Thymus (tissue), 11 donors: ENCODE results near the gene TOP3A. TPM values are rescaled to one million over a fixed set of nuclear protein-coding genes. Genes with fewer than 3 reads are reported as not detected.

ENCODE experiments used
- DNase-seq, 9 donors: peaks; one replicate each; pipeline ENCODE4 v3.0.0-alpha.2; 2013; ENCODE audit warnings: low spot score in 9 of 9, low read depth in 6 of 9, missing footprints in 1 of 9
- H3K27ac ChIP-seq, 2 donors: one replicate each; pipeline ENCODE4 v1.5.1; 2013; ENCODE audit warnings: control low read depth in 1 of 2, low read depth in 1 of 2, low read length in 1 of 2, mild to moderate bottlenecking in 1 of 2, moderate library complexity in 1 of 2
- H3K27me3 ChIP-seq, 2 donors: one replicate each; pipeline ENCODE4 v1.5.1; 2013; ENCODE audit warnings: low read length in 1 of 2; ENCODE audit not compliant: control insufficient read depth in 2 of 2, insufficient read depth in 1 of 2
- H3K36me3 ChIP-seq, 2 donors: one replicate each; pipeline ENCODE4 v1.5.1; 2013; ENCODE audit warnings: low read length in 1 of 2, mild to moderate bottlenecking in 1 of 2, moderate library complexity in 1 of 2; ENCODE audit not compliant: control insufficient read depth in 2 of 2, insufficient read depth in 2 of 2
- H3K4me1 ChIP-seq, 2 donors: one replicate each; pipeline ENCODE4 v1.5.1; 2013; ENCODE audit warnings: low read length in 2 of 2; ENCODE audit not compliant: control insufficient read depth in 2 of 2, insufficient read depth in 2 of 2
- H3K4me3 ChIP-seq, 2 donors: one replicate each; pipeline ENCODE4 v1.5.1; 2013; ENCODE audit warnings: low read length in 2 of 2, control low read depth in 1 of 2, mild to moderate bottlenecking in 1 of 2
- H3K9me3 ChIP-seq, 2 donors: one replicate each; pipeline ENCODE4 v1.5.1; 2013; ENCODE audit warnings: low read length in 1 of 2, mild to moderate bottlenecking in 1 of 2; ENCODE audit not compliant: control insufficient read depth in 2 of 2, insufficient read depth in 1 of 2
- WGBS: extraction: QIAGEN DNeasy Blood & Tissue Kit; methylation state at CpG from one replicate; pipeline ENCODE4 v1.1.7; 2013; 5-methylcytosine and 5-hydroxymethylcytosine counted together
- polyA plus RNA-seq: library from polyadenylated mRNA; stranded (reverse); fragments of 200-250 nt; gene quantifications from one replicate; pipeline ENCODE4 v1.2.3, GENCODE V29; 2013
- total RNA-seq: library from RNA; stranded (reverse); fragments of 120-200 nt; gene quantifications from one replicate; pipeline ENCODE4 v1.2.4, GENCODE V29; 2013
- donor health status: healthy.

The TOP3A gene
- total and polyA plus RNA-seq, 2 donors, result 22.6 to 23.5 TPM

GRCh38 chr17:18253187-18253884 is 61.5 kb downstream of the TOP3A start:
- Histone ChIP-seq H3K27me3 (no peaks in the 10 kb centered on the region), H3K27ac (no peak overlapping the region), H3K36me3 (peaks cover 72 to 73% of the 10 kb centered on the region in 2 donors), H3K4me1 (peaks cover 11 to 13% of the 10 kb centered on the region in 2 donors), H3K4me3 (no peak overlapping the region), H3K9me3 (peaks cover 3 to 4% of the 10 kb centered on the region in 2 donors)
- no peak for DNase-seq
- 98% methylated on average over 16 of the region's 16 CpGs for WGBS

GRCh38 chr17:18252160-18252559 is 62.6 kb downstream of the TOP3A start:
- Histone ChIP-seq H3K36me3 (peaks cover 80 to 84% of the 10 kb centered on the region in 2 donors), H3K9me3 (peaks cover 3 to 4% of the 10 kb centered on the region in 2 donors), H3K27ac (no peak overlapping the region), H3K27me3 (no peaks in the 10 kb centered on the region), H3K4me1 (peaks cover 5 to 7% of the 10 kb centered on the region in 2 donors), H3K4me3 (no peak overlapping the region)
- WGBS, result 98% methylated on average over 5 of the region's 5 CpGs
- no peak for DNase-seq

DNA sequence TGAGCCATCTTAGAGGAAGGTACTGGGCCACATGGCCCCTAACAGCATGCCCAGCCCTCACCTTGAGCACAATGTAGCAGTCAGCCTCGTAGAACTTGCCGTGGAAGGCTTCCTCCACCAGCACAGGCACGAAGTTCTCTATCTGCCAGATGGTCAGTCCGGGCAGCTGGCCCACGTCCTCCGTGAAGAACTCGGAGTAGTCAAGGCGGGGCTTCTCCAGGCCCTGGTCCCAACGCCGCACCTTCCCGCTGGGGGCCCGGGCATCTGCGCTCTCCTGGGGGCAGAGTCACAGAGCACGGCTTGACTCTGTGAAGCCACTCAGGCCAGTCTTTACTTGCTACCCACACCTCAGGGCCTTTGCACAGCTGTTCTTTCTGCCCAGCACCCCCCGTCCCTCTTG is 63.6 kb downstream of the TOP3A start:
- peaks cover 0 to 4% of the 10 kb centered on the region in 2 donors for H3K4me1 ChIP-seq
- DNase-seq, result no peak
- H3K27me3 ChIP-seq, result no peaks in the 10 kb centered on the region
- peaks cover 87 to 90% of the 10 kb centered on the region in 2 donors for H3K36me3 ChIP-seq
- no peak overlapping the region for H3K4me3 ChIP-seq
- no peak overlapping the region for H3K27ac ChIP-seq
- H3K9me3 ChIP-seq, result peaks cover 3 to 4% of the 10 kb centered on the region in 2 donors
- WGBS, result 97% methylated on average over 15 of the region's 15 CpGs

DNA sequence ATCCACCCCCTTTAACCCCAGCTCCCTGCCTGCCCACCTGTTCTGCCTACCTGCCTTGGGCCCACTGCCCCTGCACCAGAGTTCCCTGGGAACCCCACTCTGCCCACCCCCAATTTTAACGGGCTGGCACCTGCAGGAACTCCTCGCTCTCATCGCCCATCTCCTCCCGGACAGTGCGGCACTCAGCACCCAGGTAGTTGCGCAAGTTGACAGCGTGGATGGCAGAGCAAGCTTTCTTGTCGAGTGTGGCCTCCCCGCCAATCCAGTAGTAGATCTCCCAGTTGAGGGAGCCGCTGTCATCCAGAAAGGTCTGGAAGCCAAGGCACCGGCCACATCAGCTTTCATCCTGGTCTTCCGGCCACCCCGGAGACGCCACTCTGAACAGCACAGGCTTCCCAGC is 64.1 kb downstream of the TOP3A start:
- no peak overlapping the region for H3K27ac ChIP-seq
- 98% methylated on average over 14 of the region's 14 CpGs for WGBS

DNA sequence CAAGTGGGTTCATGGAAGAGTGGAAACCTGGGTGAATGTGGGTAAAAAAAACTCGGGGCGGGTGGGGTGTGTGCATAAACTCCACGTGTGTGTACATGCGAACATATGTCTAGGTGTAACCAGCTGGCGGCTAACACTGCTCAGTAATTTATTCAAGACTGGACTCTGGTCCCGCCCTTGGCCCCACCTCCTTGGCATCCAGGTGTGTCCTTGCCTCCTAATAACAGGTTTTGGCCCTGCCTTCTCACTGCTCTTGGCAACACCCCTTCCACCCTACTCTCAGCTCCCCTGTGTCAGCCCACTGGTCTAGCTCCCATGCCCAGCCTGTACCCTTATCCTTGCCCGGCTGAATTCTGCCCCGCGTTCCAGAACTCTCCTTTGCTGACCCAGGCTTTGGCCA is 64.5 kb downstream of the TOP3A start:
- Histone ChIP-seq H3K9me3 (peaks cover 2 to 3% of the 10 kb centered on the region in 2 donors), H3K4me1 (peaks cover 0 to 4% of the 10 kb centered on the region in 2 donors), H3K4me3 (no peak overlapping the region), H3K27me3 (no peaks in the 10 kb centered on the region), H3K36me3 (peaks cover 87 to 91% of the 10 kb centered on the region in 2 donors), H3K27ac (no peak overlapping the region)
- WGBS, result 94% methylated on average over 9 of the region's 9 CpGs
- no peak for DNase-seq

More for the DNA sequence above, 64.1 kb downstream of the TOP3A start:
- peaks cover 87 to 91% of the 10 kb centered on the region in 2 donors for H3K36me3 ChIP-seq
- peaks cover 0 to 4% of the 10 kb centered on the region in 2 donors for H3K4me1 ChIP-seq
- DNase-seq, result no peak
- H3K4me3 ChIP-seq, result no peak overlapping the region
- H3K27me3 ChIP-seq, result no peaks in the 10 kb centered on the region
- H3K9me3 ChIP-seq, result peaks cover 3 to 4% of the 10 kb centered on the region in 2 donors

DNA sequence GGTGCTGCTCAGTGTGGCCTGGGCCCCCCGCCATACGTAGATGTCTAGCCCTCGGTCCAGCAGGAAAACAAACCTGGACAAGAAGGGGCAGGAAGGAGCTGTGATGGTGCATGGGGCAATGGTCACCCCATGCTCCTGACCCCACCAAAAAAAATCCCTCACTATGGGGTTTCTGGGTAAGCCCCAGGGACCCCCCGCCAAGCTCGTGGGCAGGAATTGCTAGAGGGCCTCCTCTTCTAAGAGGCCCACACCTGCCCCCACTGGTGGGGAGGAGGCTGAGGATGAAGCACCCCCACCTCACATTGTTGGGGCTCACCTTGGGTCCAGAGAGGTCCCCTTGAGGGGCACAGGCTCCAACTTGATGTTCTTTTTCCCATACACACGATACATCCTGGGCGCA is 66.0 kb downstream of the TOP3A start:
- H3K4me3 ChIP-seq, result no peak overlapping the region
- no peak overlapping the region for H3K27ac ChIP-seq
- DNase-seq, result no peak
- H3K36me3 ChIP-seq, result peaks cover 82 to 84% of the 10 kb centered on the region in 2 donors
- WGBS, result 96% methylated on average over 7 of the region's 7 CpGs
- H3K9me3 ChIP-seq, result peaks cover 0 to 2% of the 10 kb centered on the region in 2 donors
- H3K27me3 ChIP-seq, result no peaks in the 10 kb centered on the region
- peaks cover 0 to 4% of the 10 kb centered on the region in 2 donors for H3K4me1 ChIP-seq

DNA sequence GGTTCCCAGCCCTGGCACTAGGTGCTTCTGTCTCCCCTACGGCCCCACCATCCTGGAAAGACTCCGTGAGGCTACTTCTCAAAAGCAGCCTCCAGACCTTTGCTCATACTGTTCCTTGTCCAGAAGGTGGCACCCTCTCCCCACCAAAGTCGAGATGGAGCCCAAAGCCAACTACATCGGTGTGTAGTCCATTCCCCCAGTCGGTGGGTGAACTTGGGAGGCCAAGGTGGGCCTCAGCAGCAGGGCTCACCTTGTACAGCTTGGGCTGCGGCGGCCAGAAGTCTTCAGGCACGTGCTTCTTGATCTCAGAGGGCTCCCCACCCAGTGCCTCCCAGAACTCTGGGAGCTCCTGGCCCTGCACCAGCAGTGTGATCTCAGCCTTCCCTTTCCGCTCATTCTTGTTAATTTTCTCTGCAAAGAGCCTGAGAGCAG is 66.5 kb downstream of the TOP3A start:
- Histone ChIP-seq H3K4me1 (peaks cover 0 to 4% of the 10 kb centered on the region in 2 donors), H3K27ac (no peak overlapping the region), H3K27me3 (no peaks in the 10 kb centered on the region), H3K4me3 (no peak overlapping the region), H3K9me3 (peaks cover 0 to 1% of the 10 kb centered on the region in 2 donors), H3K36me3 (peaks cover 79 to 82% of the 10 kb centered on the region in 2 donors)
- DNase-seq, result peak in 6 of 9 donors; percentile 48 to 81 (median 62)
- WGBS, result 61% methylated on average over 9 of the region's 9 CpGs

GRCh38 chr17:18247613-18248001 is 67.2 kb downstream of the TOP3A start:
- 98% methylated on average over 30 of the region's 30 CpGs for WGBS
- no peak overlapping the region for H3K4me3 ChIP-seq
- no peak for DNase-seq

DNA sequence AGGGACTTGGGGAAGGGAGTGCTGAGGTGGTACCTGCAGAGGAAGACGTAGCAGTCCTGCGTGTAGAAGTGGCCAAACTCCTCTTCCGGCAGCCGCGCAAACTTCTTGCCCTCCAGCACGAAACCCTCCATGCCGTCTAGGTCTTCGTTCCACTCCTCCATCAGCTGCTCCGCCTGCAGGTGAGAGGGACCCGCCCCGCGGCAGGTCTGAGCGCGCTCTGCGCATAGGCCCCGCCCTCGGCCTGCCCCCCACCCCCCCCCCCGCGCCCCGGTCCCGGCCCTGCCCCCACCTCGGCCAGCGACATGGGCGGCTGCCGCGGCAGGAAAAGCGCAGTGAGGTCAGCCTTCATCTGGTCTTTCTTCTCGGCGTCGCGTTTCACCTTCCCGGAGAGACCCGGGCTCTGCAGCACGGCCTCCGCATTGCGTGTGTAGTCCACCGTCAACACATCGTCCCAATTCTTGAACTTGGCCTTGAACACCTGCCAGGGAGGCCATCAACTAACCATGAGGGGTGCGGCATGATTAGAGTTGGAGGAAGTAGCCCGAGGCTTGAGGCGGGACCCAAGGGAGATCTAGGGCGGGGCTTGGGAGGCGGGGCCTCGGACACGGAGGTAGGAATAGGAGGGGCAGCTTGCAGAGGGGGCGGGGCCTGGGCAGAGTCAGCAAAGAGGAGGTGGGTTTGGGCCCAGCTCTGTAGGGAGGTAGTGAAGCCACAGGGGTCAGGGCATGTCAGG is 67.7 kb downstream of the TOP3A start:
- peak in 1 of 9 donors; percentile 23 for DNase-seq
- Histone ChIP-seq H3K27me3 (no peaks in the 10 kb centered on the region), H3K36me3 (peaks cover 69 to 77% of the 10 kb centered on the region in 2 donors), H3K9me3 (no peaks in the 10 kb centered on the region), H3K4me3 (no peak overlapping the region), H3K27ac (no peak overlapping the region), H3K4me1 (peaks cover 0 to 4% of the 10 kb centered on the region in 2 donors)
- 90% methylated on average over 46 of the region's 46 CpGs for WGBS

More at GRCh38 chr17:18247613-18248001, 67.2 kb downstream of the TOP3A start:
- H3K9me3 ChIP-seq, result no peaks in the 10 kb centered on the region
- H3K4me1 ChIP-seq, result peaks cover 0 to 4% of the 10 kb centered on the region in 2 donors
- H3K27ac ChIP-seq, result no peak overlapping the region
- H3K36me3 ChIP-seq, result peaks cover 72 to 79% of the 10 kb centered on the region in 2 donors
- no peaks in the 10 kb centered on the region for H3K27me3 ChIP-seq
